NCI-H187 treated with DMSO at 0.1 percent for 48 hours (cell line): ENCODE data around the gene EHD3.
"Not testable (repeated sequence)": the region's sequence is repeated elsewhere in the genome, so short reads cannot be mapped to it uniquely, and the experiment has no call there.

Experiments used
- DNase-seq: peaks from one replicate; lab custom pipeline; 2025; lab: John Stamatoyannopoulos, UW

EHD3 gene

DNA sequence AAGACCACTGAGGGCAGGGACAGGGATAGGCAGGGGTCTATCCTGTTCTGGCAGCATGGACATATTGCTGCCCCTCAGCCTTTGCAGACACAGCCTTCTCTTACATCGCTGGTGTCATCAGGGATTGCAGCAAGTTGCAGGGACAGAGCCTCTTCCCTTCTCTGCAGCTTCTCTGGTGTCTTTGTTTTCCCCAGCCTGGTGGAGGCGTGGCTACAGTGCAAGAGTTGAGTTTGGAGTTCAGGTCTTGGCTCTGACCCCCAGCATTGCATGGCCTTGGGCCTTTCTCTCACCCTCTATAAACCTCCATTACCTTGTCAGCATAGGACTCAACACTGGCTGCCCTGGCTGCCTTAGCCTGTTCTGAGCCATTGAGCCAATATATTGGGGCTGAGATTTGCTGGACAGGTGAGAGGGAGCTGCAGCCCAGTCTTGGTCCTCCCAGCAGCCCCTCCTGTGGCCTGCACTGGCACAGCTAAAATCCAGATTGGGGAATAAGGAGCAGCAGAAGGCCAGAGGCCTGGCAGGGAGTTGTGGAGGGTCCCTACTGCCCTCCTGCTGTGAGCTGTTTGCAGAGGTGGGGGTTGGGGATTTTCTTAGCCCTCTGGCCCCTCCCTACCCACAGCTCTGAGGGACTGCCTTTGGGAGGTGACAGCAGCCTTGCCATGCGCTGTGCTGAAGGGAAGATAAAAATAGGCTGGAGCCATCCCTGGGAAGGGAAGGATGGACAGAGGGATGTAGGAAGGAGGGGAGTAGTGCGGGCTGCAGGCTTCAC lies 22.8 kb downstream of the EHD3 start:
- DNase-seq = no peak

GRCh38 chr2:31258351-31258750 lies 24.4 kb downstream of the EHD3 start:
- DNase-seq = no peak

DNA sequence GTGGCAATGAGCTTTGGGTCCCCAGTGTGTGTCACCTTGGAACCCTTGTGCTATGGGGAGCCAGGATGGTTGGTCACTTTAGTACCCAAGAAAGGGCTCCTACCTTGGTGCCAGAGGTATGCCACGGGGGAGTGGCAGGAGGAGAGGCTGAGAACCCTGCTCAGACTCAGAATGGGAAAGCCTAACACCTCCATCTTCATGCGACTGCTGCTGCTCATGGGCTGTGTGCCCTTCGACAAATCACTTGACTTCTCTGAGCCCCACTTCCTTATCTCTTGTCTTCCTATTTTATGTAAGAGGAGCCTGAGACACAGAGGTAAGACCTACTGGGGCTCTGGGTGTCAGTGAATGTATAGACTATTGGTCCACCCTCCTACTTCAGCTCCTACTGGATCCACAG lies 25.1 kb downstream of the EHD3 start:
- no peak for DNase-seq

GRCh38 chr2:31260870-31261269 lies 26.9 kb downstream of the EHD3 start:
- no peak for DNase-seq

DNA sequence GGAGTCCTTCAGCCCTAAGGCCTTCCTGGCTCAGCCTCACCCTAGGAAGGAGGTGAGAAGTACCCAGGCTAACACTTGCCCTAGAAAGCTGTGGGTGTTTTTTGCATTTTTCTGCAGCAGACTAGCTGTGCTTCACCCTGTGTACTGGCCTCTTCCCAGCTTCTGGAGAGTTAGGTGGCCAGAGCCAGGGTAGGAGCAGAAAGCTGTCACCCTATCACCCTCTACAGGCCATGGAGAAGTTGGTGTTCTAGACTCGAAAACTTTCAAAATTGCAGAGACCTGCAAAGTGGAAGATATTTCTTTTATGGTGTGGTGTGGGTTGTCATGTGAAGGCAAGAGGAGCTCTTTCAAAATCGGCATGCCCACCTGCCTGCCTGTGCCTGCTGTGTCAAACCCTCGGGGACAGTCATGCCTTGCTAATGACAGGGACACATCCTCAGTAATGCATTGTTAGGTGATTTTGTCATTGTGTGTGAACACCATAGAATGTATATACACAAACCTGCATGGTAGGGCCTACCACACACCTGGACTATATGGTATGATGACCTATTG lies 29.8 kb downstream of the EHD3 start:
- no peak for DNase-seq

DNA sequence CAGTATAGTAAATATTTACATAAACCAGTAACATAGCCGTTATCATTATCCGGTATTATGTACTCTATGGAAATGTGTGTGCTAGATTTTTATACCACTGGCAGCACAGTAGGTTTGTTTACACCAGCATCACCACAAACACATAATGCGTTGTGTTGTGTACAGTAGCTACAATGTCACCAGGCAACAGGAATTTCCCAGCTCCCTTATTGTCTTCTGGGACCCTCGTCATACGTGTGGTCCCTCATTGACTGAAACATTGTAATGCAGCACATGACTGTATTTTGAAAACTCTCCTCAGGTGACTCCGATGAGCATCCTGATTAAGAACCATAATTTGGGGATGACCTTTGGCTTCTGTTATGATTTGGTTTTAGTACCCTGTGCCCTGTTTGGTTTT lies 31.3 kb downstream of the EHD3 start:
- no peak for DNase-seq

- DNase-seq = no peak
Measured at GRCh38 chr2:31266804-31267203, 32.9 kb downstream of the EHD3 start.

DNA sequence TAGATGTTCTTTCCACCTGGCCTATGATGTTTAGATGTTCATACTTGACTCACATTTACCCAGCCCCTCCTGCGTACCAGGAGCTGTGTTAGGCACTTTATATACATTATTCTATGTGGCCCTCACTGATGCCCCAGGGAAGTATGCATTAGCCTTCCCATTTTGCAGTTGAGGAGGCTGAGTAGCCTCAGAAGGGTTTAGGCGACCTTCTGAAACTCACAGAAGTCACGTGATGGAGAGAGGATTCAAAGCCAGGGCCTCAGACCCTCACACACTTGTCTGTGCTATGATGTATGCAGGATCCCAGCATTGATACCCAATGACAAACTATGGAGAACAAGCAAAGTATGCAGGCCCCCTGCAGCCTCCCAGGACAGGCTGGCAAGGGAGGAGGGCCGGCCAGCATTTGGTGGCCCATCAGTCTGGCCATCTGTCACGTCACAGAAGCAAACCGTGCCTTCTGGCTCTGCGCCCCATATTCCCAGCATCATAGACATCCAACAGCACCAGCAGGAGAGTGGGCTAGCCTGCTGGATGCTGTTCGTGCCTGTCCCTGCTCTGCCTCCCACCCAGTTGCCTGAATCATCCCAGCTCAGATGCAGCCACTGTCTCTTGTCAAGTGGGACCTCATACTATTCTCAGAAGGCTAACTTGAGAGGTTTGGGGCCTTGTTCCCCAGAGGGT lies 33.6 kb downstream of the EHD3 start:
- no peak for DNase-seq

DNA sequence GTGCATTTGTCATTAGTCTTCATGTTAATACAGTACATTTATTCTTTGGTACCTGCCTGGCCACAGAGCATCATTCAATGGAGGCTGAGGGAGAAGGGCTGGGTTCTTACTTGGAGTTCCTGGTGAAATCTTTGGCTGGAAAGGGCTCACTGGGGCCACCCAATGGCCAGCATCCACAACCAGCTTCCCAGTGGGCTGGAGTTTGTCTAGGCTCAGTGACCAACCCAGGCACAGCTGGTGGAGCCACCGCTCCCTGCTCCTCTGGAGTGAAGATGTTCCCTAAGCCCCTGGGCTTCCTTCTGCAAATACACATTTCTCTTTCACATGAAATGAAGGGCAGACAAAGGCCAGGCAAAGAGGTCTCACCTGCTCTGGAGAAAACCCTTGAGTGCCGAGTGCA lies 34.4 kb downstream of the EHD3 start:
- DNase-seq = no peak

DNA sequence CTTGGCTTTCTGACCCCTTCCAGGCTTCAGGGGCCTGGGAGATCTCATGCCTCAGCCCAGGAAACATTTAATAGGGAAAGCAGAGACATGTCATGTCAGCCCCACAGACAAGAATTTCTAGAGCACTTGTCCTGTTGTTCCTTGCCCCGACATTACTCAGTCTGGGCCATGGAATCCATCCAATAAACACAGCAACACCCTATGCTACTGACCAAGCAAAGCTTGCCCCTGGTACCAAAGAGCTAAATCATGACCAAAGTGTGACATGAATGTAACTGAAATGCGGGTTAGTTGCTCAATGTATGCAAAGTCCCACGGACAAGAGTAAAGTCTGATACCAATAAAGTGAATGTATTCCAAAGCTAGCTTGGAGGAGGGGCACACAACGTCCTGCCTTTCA lies 35.1 kb downstream of the EHD3 start:
- DNase-seq = no peak

DNA sequence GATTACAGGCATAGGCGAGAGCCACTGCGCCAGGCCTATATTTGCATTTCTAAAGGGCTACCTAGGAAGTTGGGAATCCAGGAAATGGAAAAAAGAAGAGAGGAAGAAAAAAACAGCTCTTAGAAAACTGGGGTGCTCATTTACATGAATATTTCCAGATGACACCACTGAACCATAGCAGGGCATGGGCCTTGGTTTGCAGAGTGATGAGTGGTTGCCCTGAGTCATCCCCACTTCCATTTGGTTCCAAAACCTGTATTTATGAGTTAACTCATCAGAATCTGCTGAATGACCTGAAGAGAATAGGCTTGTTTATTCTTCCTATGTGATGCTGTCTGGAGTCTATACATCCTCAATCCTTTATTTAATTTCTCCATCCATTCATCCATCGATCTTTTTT lies 36.2 kb downstream of the EHD3 start:
- no peak for DNase-seq

DNA sequence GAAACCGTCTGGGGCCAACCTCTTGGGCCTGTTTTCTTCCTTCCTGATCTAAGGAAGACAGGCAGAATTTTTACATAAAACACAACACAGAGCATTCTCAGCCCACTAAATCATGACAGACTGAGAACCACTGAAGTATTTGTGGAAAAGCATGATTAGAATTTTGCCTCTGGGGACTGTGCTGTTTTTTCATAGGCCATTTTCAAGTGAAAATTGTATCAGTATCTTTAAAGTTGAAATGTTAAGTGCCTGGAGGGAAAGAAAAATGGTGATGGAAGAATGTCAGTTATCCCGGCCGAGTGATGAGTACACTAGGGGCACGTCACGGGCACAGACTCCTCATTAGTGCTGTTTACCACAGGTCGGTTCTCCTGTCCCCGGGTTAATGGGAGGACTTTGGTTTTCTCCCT lies 36.9 kb downstream of the EHD3 start:
- no peak for DNase-seq

DNA sequence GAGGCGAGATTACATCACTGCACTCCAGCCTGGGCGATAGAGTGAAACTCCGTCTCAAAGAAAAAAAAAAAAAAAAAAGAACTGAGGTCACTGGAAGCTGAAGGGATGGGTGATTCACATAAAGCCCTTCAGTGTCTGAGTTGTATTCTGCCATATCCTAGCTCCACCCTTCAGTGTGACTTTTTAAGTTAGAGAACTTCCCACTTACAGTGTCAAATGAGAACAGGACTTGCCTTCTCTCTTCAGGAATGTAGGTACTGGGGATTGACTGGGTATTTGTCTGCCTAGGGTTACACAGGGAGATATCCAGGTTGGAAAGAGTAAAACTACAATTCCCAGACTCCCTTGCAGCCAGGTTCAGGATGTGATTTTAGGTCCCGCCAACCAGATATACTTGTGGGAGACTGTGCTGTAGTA lies 37.9 kb downstream of the EHD3 start:
- DNase-seq = no peak

GRCh38 chr2:31274401-31275075 lies 40.6 kb downstream of the EHD3 start:
- no peak for DNase-seq

DNA sequence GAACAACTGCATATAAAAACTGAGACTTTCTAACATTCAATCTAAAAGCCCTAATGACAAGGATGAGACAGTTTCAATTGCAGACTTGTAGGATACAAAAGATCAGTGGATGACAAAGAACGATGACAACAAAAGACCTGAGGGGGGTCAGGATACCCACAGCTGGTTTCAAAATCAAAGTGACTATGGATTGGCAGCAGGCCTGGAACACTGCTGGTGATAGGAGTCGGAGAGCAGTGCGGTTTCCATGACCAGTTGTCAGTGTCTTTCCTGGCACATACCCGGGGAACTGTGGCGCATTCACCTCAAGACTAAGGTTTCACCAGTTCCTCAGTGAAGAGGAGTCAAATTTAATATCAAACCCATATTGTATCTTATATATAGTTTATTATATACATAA lies 42.0 kb downstream of the EHD3 start:
- no peak for DNase-seq

DNA sequence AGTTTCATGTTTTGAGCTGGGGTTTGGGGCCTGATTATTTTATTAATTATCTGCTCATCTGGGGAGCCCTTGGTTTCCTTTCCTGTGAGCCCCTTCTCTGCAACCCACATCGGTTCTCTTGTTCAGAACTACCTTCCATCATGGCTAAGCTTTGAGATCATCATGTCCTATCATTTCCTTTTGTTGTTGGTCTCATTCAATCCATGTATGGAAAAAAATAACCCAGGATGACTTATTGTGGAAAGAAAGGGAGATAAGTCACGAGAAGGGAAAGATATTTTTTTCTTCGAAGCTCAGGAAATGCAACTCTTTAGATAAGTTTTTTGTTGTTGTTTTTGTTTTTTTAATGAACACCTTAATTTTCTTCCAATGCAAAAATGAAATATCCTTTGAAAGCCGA lies 43.7 kb downstream of the EHD3 start:
- no peak for DNase-seq

GRCh38 chr2:31282634-31283033 lies 48.7 kb downstream of the EHD3 start:
- DNase-seq = no peak

- not testable (repeated sequence) for DNase-seq
Measured at GRCh38 chr2:31283193-31283919, 49.4 kb downstream of the EHD3 start.

DNA sequence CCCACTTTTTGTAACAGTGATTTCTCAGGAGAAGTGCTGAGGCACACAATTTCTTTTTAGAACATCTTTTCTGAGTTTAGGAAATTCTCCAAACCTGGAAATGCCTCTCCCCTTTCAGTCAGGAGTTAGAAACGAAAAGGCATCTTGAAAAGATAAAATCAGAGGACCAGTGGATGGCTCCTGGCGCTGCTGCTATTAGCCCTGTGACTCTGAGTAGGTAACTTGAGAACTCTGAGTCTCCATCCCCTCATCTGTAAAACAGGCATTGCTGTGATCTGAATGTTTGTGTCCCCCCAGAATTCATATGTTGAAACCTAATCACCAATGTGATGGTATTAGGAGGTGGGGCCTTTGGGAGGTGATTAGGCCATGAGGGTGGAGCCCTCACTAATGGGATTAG lies 50.2 kb downstream of the EHD3 start:
- no peak for DNase-seq

DNA sequence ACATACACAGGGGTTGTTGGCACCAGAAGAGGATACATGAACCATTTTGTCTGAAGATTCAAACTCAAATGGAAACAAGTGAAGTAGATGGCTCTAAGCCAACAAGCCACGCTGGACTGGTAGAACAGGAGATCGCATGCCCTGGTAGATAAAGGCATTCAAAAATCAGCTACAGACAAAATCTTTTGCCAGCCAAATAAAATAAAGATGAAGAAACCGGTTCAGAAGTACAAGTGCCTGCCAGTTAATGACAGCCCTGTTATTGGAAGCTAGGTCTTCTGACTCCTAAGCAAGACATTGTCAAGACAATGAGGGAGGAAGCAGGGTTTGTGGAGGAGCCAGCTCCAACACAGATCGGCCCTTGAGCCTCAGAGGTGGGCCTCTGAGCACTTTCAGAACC lies 52.3 kb downstream of the EHD3 start:
- DNase-seq = no peak

DNA sequence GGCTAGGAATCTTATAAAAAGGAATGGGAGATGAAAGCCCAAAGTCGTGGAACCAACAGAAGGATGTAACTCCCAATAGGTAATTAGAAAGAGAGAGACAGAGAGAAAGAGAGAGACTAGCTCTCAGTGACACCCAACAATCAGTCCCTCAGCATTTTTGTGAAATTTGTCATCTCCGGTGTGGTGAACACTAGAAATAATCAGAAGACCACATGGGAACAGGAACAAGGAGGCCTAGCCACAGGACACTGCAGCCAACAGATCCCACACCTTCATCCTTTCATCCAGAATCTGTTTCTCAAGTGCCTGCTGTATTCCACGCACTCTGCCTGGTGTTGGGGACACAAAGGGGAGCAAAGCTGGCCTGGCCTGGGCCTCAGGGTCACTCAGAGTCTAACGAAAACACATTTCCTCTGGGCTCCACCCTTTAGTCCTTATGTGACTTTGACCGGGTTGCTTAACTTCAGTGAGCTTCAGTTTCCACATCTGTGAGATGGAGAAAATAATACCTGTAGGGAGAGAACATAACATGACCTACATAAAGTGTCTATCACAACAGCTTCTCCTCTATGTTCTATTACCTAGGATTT lies 53.1 kb downstream of the EHD3 start:
- no peak for DNase-seq

GRCh38 chr2:31287654-31288053 lies 53.7 kb downstream of the EHD3 start:
- DNase-seq = no peak
